GM12878 (cell line): ENCODE measurements around the gene FAM53B. TPM values are rescaled to one million over a fixed set of nuclear protein-coding genes. Genes with fewer than 3 reads are reported as not detected.

ENCODE experiments used
- CBFB ChIP-seq: IDR thresholded peaks from 2 replicates; pipeline ENCODE4 v1.6.1; 2016; ENCODE audit warnings: antibody characterized with exemption, low read depth
- CBX3 ChIP-seq: fragments of 200-600 bp; sonication (generic); IDR thresholded peaks from 2 replicates; pipeline ENCODE4 v1.6.1; 2016; ENCODE audit warnings: low read depth, borderline replicate concordance
- CHD2 ChIP-seq: IDR thresholded peaks from 2 replicates; pipeline ENCODE4 v1.6.1; 2011; ENCODE audit warnings: low read depth, low read length, improper control_type of control experiment, borderline replicate concordance
- MTA2 ChIP-seq: fragments of 450-650 bp; IDR thresholded peaks from 2 replicates; pipeline ENCODE4 v1.6.1; 2016; ENCODE audit warnings: low read depth, mild to moderate bottlenecking, moderate library complexity
- NR2F1 ChIP-seq: fragments of 450-650 bp; conservative IDR thresholded peaks from 2 replicates; pipeline ENCODE4 v1.6.1; 2017; ENCODE audit warnings: mild to moderate bottlenecking
- RAD51 ChIP-seq: fragments of 450-650 bp; IDR thresholded peaks from 2 replicates; pipeline ENCODE4 v1.6.1; 2016; ENCODE audit warnings: moderate library complexity, mild to moderate bottlenecking, inconsistent platforms
- USF1 ChIP-seq: IDR thresholded peaks from 2 replicates; pipeline ENCODE4 v1.6.1; 2011; ENCODE audit warnings: borderline replicate concordance, low read depth, mild to moderate bottlenecking, moderate library complexity, mixed read lengths, low read length; ENCODE audit not compliant: insufficient read depth; ENCODE audit errors: extremely low read length
- ZBED1 ChIP-seq: IDR thresholded peaks from 2 replicates; pipeline ENCODE4 v1.6.1; 2016; ENCODE audit warnings: borderline replicate concordance
- ZBTB40 ChIP-seq: fragments of 450-650 bp; IDR thresholded peaks from 2 replicates; pipeline ENCODE4 v1.6.1; 2016; ENCODE audit warnings: mild to moderate bottlenecking, moderate library complexity, borderline replicate concordance
- polyA plus RNA-seq, 11 experiments: library from polyadenylated mRNA; depleted of rRNA in 4 of 11; unstranded in 6 of 11; stranded (reverse) in 5 of 11; fragments of >200 nt; fragmentation: Nextera tagmentation in 4 of 11; fragmentation: Illumina TruSeq in 1 of 11; extraction: Ambion mirVana in 4 of 11; extraction: Trizol in 1 of 11; gene quantifications; 1 replicate in 1 of 11; 2 replicates in 10 of 11; pipeline versions ENCODE4 v1.2.1 to v1.2.3, GENCODE V29; 2011 to 2016; ENCODE audit warnings: inconsistent platforms in 2 of 11, missing spikeins in 2 of 11, low read depth in 1 of 11
- total RNA-seq, 4 experiments: library from RNA; depleted of rRNA in 3 of 4; stranded (reverse); fragments of >200 nt in 3 of 4; fragmentation: Illumina TruSeq in 1 of 4; extraction: Trizol in 1 of 4; gene quantifications; 2 replicates each; pipeline versions ENCODE4 v1.2.1 to v1.2.3, GENCODE V29; 2013 to 2021
- TF ChIP-seq, protein P1 (sequence below): fragments of 450-650 bp; IDR thresholded peaks from 2 replicates; pipeline ENCODE4 v1.6.1; 2016; ENCODE audit warnings: mild to moderate bottlenecking
- TF ChIP-seq, protein P2 (sequence below): fragments of 450-650 bp; IDR thresholded peaks from 2 replicates; pipeline ENCODE4 v1.6.1; 2017; ENCODE audit warnings: mild to moderate bottlenecking, moderate library complexity
- TF ChIP-seq, protein P3 (sequence below): fragments of 450-650 bp; IDR thresholded peaks from 2 replicates; pipeline ENCODE4 v1.6.1; 2017; ENCODE audit warnings: mild to moderate bottlenecking, low read depth, inconsistent platforms; ENCODE audit not compliant: poor library complexity, severe bottlenecking

FAM53B gene
- total and polyA plus RNA-seq, 10 of the 15 experiments (the other 5 are each of a cell fraction or from before 2014, with no cell fraction given), result 0.05 to 26.3 (median 8.1) TPM

- TF ChIP-seq USF1, result no peak
- TF ChIP-seq NR2F1, result peak; percentile 93
- TF ChIP-seq MTA2, result peak; percentile 95
- peak; percentile 93 for TF ChIP-seq ZBED1
- TF ChIP-seq, protein P1, sequence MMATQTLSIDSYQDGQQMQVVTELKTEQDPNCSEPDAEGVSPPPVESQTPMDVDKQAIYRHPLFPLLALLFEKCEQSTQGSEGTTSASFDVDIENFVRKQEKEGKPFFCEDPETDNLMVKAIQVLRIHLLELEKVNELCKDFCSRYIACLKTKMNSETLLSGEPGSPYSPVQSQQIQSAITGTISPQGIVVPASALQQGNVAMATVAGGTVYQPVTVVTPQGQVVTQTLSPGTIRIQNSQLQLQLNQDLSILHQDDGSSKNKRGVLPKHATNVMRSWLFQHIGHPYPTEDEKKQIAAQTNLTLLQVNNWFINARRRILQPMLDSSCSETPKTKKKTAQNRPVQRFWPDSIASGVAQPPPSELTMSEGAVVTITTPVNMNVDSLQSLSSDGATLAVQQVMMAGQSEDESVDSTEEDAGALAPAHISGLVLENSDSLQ, result peak; percentile 82
- no peak for TF ChIP-seq ZBTB40
- TF ChIP-seq, protein P2, sequence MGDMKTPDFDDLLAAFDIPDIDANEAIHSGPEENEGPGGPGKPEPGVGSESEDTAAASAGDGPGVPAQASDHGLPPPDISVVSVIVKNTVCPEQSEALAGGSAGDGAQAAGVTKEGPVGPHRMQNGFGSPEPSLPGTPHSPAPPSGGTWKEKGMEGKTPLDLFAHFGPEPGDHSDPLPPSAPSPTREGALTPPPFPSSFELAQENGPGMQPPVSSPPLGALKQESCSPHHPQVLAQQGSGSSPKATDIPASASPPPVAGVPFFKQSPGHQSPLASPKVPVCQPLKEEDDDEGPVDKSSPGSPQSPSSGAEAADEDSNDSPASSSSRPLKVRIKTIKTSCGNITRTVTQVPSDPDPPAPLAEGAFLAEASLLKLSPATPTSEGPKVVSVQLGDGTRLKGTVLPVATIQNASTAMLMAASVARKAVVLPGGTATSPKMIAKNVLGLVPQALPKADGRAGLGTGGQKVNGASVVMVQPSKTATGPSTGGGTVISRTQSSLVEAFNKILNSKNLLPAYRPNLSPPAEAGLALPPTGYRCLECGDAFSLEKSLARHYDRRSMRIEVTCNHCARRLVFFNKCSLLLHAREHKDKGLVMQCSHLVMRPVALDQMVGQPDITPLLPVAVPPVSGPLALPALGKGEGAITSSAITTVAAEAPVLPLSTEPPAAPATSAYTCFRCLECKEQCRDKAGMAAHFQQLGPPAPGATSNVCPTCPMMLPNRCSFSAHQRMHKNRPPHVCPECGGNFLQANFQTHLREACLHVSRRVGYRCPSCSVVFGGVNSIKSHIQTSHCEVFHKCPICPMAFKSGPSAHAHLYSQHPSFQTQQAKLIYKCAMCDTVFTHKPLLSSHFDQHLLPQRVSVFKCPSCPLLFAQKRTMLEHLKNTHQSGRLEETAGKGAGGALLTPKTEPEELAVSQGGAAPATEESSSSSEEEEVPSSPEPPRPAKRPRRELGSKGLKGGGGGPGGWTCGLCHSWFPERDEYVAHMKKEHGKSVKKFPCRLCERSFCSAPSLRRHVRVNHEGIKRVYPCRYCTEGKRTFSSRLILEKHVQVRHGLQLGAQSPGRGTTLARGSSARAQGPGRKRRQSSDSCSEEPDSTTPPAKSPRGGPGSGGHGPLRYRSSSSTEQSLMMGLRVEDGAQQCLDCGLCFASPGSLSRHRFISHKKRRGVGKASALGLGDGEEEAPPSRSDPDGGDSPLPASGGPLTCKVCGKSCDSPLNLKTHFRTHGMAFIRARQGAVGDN, result peak; percentile 98
- TF ChIP-seq, protein P3, sequence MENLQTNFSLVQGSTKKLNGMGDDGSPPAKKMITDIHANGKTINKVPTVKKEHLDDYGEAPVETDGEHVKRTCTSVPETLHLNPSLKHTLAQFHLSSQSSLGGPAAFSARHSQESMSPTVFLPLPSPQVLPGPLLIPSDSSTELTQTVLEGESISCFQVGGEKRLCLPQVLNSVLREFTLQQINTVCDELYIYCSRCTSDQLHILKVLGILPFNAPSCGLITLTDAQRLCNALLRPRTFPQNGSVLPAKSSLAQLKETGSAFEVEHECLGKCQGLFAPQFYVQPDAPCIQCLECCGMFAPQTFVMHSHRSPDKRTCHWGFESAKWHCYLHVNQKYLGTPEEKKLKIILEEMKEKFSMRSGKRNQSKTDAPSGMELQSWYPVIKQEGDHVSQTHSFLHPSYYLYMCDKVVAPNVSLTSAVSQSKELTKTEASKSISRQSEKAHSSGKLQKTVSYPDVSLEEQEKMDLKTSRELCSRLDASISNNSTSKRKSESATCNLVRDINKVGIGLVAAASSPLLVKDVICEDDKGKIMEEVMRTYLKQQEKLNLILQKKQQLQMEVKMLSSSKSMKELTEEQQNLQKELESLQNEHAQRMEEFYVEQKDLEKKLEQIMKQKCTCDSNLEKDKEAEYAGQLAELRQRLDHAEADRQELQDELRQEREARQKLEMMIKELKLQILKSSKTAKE, result peak; percentile 95
- peak; percentile 83 for TF ChIP-seq CBFB
- peak; percentile 86 for TF ChIP-seq CHD2
- no peak for TF ChIP-seq CBX3
- peak; percentile 59; the same call in 1 of the 2 replicates for TF ChIP-seq RAD51
These were observed 55.1 kb downstream of the FAM53B start (continued) for GRCh38 chr10:124688889-124689670.
